GM18867 (cell line): ENCODE measurements around the gene PRKAG1.
"Not testable (repeated sequence)": the region's sequence is repeated elsewhere in the genome, so short reads cannot be mapped to it uniquely, and the experiment has no call there.

Experiments
- ATAC-seq: cut with Tn5 transposase; IDR thresholded peaks from one replicate; pipeline ENCODE4 v1.9.1; 2021; ENCODE audit warnings: mild to moderate bottlenecking, moderate library complexity; ENCODE audit not compliant: unreplicated experiment

The PRKAG1 gene

DNA sequence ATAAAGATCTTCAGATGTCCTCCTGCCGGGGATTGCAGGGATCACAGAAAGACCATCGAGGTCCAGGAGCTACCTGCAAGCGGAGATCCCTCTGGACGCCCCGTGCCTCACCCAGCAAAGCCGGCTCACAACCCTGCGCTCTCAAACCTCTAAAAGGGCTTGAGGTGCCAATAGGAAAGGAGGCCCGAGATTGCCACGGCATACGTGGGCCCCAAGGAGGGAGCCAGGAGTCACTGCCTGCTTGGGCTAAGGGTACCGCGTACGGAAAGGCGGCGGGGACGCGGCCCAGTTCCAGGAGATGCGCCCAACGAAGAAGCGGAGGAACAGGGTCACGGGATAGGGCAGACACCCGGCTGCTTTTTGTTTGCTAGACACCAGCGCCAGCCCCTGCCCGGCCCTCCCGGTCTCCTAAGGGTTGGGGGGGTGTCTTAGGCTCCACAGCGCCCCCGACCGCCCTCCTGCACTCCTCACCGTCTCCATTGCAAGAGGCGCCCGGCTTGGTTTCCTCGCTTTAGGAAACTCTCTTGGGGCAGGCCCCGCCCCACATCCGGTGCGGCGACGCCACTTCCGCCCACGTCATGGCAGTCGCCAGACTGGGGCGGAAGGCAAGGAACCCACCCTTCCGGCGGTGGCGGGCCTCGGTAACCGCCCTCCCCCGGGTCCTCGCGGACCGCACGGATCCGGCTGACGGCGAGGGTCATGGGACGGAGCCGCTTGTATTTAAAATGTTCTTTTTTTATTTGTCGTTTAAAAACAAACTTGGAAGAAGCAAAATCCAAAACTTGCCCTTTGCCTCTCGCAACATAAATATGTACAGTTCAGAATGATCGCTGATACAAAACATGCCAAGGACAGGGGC lies at the start of gene PRKAG1:
Gene PRKAG1 (minus strand): TSS at position 516 of the 859 bp plus-strand sequence. CDS start 36 bp downstream, at position 480.
- ATAC-seq, result peak; percentile 87

- no peak for ATAC-seq
These were observed 47.5 kb upstream of the PRKAG1 start for GRCh38 chr12:49066120-49066519.

GRCh38 chr12:49064767-49065152 lies 46.2 kb upstream of the PRKAG1 start:
- no peak for ATAC-seq

- not testable (repeated sequence) for ATAC-seq
These were observed 43.3 kb upstream of the PRKAG1 start for GRCh38 chr12:49061916-49062315.

DNA sequence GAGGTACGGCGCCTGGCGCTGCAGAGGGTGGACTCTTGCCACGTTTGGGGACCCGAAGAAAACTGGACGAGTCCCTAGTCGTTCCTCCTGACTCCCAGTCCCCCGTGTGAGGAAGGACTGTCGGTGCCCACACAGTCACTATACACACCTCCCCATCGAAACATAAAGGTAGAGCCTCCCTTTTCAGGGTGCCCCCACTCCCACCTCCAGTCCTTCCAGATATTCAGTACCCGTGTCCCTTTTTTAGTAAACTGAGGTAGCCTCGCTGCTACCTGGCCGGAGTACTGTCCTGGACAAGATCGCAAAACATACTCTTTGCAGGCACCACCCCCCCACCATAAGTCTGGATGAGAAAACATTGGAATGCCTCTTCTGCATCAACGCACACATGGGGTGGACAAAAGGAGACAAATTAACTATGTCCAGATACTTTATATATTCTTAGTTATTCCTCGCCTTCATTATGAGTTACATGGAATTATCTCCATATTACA lies 42.6 kb upstream of the PRKAG1 start:
- no peak for ATAC-seq

GRCh38 chr12:49060237-49061156 lies 41.9 kb upstream of the PRKAG1 start, which contains the start of gene KMT2D:
Gene KMT2D, minus strand, starts transcription at chr12:49060794. Its CDS starts 5,470 bp downstream, at chr12:49055324.
- ATAC-seq, result peak; percentile 48

- ATAC-seq, result peak; percentile 20
These were observed 41.0 kb upstream of the PRKAG1 start for GRCh38 chr12:49059299-49060171.

GRCh38 chr12:49059045-49059298 lies 40.4 kb upstream of the PRKAG1 start:
- ATAC-seq, result no peak

DNA sequence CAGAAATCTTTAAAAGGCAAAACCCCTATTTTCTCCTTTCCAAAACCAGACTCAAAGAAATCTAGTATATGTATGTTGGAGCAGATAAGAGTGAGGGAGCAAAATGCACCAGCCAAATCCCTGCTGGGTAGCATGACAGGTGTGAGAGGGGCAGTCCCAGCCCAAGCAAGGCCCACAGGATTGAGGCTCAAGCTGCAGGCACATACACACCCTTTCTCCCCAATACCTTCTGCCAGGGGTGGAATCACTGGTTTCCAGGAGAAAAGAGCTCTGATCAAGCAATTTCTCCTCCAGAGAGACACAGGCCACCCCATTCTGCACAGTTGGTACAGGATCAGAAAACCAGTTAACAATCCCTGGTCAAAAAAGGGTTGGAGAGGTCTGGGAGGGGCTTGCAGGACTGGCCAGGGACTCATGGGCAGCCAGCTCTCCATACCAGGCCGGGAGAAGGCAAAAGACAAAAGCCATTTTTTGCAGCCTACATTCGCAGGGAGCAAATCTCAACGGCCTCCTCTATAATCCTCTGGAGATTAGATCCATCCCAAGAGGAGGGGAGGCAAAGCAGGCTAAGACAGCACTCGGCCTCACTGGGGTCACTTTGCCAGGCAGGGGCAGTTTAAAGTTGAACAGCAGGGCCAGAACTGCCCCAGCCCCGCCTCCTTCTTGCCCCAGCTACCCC lies 39.9 kb upstream of the PRKAG1 start:
- no peak for ATAC-seq

- ATAC-seq, result no peak
These were observed 39.3 kb upstream of the PRKAG1 start for GRCh38 chr12:49057888-49058287.

DNA sequence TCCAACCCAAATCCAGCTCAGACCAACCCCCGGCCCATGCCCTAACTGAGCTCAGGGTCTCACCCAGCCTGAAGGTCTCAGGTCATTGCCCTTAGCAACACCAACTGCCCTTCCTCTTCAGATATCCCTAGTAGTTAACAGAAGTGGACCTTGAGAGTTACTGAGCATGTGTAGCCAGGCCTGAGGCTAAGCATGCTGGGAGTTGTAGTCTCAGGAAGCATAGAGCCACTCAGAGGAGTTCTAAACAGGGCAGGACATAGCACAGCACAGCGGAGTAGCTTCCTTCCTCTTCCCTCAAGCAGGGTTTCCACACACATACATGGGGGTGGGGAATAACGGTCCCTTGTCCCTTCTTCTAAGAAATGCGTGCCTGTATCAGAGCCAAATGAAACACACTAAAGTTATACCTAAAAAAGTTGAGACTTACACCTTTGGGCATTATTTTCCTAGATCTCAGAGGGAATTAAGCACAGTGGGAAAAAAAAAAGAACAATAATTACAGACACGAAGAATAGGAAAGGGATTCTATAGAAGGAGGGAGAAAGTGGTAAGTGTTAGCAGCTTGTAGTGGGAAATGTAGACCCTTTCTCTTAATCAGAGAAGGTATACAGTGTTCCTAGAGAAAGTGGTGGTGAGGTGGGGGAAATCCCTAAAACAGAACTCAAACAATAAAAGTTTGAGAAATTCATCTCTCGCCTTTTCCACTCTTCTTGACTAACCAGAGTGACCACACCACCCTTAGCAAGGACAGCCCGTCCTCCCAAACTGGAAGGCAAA lies 37.6 kb upstream of the PRKAG1 start:
- ATAC-seq, result peak; percentile 62

DNA sequence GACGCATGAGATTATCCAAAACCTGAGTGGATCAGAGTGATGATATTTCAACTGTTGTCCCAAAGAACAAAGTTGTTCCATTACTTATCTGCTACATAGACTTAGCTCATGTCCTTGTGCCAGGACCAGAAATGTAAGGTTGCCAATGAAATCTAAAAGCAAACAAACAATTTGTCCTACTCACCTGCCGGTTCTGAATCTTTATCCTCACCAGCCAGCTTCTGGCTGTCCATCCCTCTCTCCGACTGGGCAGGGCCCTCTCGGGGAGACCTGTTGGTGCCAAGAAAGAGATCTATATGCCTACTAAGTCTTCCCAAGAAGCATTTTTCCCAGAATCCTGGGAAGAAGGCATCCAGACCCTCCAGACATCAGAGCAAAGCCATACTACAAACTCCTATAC lies 36.5 kb upstream of the PRKAG1 start:
- no peak for ATAC-seq

DNA sequence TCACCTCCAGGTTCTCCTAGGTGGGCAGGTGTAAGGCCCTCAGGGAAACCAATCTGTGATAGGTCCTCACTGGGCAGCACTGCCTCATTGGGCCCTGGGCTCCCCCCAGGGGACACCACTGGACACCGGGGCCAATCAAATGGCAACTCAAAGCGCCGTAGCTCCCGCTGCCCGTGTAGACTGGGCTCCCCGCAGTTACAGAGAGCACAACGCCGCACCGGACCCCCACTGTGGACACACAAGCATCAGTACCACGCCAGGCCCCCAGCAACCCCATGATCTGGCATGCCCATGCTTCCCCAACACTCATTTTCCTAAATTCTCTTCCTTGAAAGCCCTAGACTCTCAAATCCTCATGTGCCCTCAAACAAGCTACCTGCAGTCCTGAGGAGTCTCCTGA lies 35.9 kb upstream of the PRKAG1 start:
- ATAC-seq, result no peak

- ATAC-seq, result no peak
These were observed 35.5 kb upstream of the PRKAG1 start for GRCh38 chr12:49054096-49054495.

DNA sequence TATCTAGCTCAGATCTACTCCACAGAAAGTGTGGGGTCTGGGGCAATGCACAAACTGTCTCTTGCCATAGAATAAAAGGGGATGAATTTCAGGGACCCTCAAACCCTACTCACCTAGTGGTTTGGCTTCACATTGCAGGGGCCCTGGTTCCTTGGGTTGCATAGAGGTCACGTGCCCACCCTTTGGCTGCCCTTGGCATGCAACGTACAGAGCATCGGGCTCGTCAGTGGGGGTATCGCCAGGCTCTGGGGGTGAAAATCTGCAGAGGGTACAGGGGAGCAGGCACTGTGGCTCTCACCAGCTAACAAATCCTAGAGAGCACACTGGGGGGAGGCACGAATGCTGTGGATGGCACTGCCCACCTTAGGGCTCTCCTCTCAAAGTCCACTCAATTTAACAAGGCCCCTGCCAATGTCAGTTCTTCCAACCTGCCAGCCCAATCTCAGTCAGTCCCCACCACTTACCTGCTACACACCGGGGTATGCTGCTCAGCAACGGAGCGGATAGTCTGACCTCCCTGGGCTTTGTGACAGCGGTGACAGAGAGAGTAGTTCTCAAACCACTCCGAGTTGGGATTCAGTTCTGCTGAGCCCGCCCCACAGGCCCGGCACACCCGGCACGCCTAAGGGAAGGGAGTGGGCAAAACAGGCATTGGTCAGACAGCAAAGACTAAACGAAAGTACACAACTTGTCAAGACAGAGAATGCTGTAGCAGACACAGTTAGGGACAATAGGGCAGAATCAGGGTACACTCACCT lies 34.1 kb upstream of the PRKAG1 start:
- ATAC-seq, result no peak

DNA sequence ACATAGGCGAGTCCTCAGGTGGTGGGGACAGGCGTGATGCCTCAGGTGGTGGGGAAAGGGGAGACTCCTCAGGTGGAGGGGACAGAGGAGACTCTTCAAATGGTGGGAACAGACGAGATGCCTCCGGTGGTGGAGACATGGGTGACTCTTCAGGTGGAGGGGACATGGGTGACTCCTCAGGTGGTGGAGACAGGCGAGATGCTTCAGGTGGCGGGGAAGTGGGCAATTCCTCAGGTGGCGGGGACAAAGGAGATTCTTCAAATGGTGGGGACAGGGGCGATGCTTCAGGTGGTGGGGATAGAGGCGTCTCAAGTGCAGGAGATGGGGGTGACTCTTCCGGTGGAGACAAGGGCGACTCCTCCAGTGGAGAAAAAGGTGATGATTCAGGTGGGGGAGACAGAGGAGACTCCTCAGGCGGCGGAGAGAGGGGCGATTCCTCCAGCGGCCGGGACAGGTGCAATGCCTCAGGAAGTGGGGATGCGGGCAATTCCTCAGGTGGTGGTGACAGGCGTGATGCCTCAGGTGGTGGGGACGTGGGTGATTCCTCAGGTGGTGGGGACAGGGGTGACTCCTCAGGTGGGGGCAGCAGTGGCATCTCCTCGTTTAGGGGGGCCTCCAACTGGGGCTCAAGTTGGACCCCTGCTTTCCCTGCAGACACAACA lies 33.3 kb upstream of the PRKAG1 start:
- no peak for ATAC-seq

DNA sequence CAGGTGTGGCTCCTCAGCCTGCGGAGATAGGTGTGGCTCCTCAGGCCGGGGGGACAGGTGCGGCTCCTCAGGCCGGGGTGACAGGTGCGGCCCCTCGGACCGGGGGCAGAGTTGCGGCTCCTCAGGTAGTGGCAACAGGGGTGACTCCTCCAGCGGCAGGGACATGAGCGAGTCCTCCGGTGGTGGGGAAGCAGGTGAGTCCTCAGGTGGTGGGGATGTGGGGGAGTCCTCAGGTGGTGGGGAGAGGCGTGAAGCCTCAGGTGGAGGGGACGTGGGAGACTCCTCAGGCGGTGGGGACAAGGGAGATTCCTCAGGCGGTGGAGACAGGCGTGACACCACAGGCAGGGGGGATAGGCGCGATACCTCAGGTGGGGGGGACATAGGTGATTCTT lies 32.8 kb upstream of the PRKAG1 start:
- ATAC-seq, result no peak
